HG03108 (cell line): ENCODE data around the gene BMP8A.
"Not testable (repeated sequence)": the region's sequence is repeated elsewhere in the genome, so short reads cannot be mapped to it uniquely, and the experiment has no call there.

Experiments used
- ATAC-seq: cut with Tn5 transposase; IDR thresholded peaks from one replicate; pipeline ENCODE4 v1.9.1; 2021; ENCODE audit warnings: moderate library complexity; ENCODE audit not compliant: unreplicated experiment

Gene BMP8A

DNA sequence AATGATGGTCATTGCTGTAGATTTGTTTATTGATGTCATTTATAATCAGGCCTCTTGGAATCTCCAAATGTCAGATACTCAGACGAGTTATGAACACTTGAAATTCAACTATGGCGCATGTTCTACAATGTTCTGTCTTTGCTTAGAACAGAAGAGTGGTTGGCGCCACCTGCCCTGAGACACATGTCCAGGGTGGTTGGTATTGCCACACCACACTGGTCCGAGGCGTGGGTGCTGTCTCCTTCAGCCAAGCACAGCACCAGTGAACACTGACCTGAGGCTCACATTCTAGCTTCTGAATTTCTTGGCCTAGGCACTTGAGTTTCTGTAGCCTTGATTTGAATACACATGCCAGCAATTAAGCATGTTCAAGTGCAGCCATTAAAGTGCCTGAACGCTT is 10.1 kb upstream of the BMP8A start:
- ATAC-seq: no peak

DNA sequence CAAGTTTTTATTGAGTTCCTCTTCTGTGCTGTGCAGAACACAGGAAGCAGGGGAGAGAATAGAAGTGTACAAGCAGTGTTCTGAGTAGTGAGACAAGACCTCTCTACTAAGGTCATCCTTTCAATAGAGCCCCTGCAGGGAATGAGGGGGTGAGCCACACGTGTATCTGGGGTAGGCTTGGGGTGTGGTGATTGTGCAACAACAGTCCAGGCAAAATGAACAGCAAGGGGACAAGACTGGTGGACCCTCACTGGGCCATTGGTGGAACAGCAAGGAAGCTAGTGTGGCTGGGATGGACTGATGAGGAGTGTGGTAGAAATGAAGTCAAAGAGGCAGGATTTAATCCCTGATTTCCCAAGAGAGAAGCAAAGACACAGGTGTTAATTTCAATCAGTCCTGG is 8.2 kb upstream of the BMP8A start:
- ATAC-seq: no peak

DNA sequence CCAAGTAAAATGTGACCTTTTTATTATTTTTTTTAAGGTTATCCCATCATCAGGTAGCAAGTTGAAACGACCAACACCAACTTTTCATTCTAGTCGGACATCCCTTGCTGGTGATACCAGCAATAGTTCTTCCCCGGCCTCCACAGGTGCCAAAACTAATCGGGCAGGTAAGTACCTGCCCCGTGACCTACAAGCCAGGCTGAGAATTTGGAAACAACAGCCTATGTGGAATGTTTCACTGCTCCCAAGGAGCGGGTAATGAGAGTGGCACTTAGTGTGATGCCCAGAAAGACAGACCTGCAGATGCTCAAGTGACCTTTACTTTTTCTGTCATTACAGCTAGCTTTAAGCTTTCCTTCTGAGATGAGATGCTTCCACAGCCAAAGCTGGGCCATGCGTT is 6.9 kb upstream of the BMP8A start:
- no peak for ATAC-seq

DNA sequence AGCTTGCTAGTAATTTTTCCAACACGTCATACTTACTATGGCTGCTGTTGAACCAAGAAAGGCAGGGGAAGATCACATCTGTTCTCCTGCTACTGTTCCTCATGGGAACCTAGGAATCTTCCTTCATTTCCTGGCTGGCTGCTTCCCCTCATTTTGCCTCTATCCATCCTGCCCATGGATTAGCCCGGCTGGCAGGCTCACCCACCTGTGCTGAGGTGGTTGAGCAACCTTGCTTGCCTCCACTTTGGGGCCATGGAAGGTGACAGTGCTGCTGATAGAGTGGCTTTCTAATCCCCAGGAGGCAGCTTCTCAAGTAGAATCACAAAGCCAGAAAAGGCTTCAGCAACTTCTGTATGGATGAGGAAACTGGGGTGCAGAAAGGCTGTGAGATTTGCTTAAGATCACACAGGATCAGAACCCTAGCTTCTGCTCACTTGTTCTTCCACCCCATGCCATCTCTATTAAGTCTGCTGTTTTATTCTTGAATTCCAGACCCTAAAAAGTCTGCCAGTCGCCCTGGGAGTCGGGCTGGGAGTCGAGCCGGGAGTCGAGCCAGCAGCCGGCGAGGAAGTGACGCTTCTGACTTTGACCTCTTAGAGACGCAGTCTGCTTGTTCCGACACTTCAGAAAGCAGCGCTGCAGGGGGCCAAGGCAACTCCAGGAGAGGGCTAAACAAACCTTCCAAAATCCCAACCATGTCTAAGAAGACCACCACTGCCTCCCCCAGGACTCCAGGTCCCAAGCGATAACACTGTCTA is 6.2 kb upstream of the BMP8A start:
- ATAC-seq: no peak

DNA sequence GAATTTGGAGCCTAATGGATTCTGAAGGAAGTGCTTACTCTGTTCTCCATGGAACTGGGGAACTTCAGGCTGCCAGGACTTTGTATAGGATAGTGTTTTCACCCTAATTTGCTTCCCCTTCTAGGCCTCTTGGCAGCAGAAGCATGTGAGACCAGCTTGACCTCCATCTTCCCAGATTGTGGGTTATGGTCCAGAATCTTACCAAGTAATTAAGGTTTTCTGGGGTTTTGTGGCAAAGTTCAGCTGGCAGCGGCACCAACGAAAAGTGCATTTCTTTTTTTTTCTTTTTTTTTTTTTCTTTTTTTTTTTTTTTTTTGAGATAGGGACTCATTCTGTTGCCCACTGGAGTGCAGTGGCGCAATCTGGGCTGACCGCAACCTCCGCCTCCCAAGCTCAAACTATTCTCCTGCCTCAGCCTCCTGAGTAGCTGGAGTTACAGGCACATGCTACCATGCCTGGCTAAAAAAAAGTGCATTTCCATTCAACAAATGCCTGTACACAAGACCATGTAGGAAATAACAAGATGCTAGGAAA is 3.4 kb upstream of the BMP8A start:
- ATAC-seq: no peak

DNA sequence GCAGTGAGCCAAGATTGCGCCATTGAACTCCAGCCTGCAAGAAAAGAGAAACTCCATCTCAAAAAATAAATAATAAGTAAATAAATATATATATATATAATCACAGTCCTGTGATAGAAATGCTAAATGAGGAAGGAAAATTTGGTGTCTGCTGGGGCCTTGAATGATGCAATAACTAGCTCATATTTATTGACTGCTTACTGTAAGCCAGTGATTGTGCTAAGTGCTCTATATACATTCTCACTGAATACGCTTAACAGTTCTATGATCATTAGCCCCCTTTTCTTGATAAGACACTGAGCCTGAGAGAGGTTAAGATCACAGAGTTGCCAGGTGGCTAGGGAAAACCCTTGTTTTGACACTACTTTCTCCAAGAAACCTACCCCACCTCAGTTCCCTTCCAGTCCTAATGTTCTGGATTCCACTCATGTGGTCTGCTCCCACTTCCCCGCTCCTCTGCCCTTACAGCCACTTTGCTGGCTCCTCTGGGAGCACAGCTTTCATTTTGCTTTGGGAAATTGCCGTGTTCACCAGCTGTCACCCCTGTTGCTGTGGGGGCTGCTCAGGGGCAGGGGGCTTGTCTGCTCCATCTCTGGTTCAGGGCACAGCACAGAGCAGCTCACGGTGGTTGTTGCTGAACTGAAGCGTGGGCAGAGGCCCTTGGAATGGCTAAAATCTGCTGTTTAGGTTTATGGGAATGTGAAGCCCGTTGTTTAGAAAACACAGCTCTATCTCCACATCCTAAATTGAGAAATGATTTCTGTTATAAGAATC is 2.5 kb upstream of the BMP8A start:
- no peak for ATAC-seq

DNA sequence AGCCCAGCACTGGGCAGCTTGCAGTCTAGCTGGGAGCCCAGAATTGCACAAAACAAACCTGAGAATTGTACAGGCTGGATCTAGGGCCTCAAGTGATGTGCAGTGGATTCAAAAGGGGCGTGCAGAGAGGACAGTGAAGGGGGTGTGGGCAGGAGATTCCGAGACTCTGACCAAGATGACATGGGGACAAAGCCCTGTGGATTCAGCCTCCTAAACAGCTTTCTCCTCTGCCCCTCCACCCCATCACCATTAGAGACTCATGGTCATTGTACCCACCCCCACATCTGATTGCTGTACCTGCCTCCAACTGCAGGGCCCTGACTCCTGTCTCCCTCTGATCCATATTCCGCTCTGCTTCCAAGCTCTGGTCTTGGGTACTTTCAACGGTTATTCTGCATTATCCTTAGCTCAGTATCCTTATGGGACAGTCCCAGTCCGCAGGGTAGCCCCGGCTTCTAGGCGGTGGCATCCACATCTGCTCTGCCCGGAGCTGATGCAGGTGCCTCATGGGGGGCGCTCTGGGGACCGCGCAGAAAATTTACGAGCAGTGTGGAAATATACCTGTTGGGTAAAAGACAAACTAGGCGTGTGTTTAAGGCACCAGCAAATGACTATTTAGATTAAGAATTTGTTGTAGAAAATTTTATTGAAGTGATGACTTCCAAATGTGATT is 1.7 kb upstream of the BMP8A start:
- no peak for ATAC-seq

DNA sequence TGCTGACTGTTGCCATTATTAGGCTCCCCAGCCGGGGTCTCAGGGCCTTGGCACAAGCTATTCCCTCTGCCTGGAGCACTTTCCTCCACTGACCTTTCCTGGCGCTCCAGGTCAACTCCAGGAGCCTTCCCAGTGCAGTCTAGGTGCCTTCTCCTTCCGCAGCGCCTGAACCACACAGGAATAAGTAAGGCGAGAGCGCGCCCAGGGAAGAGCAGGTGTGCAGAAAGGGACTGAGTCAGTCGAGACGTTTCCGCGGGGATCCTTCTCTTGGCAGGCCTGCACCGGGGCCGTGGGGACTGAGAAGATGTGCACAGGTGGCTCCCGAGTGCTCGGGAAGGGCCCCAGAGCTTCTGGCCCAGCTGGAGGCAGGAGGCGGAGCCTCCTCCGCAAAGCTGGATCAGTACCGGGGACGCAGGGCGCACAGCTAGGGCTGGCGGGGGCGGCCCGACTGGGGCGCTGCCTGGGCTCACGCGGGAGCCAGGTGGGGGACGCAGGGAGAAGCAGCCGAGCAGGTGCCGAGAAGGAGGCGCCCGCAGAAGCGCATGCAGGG is 765 bp upstream of the BMP8A start:
- no peak for ATAC-seq

DNA sequence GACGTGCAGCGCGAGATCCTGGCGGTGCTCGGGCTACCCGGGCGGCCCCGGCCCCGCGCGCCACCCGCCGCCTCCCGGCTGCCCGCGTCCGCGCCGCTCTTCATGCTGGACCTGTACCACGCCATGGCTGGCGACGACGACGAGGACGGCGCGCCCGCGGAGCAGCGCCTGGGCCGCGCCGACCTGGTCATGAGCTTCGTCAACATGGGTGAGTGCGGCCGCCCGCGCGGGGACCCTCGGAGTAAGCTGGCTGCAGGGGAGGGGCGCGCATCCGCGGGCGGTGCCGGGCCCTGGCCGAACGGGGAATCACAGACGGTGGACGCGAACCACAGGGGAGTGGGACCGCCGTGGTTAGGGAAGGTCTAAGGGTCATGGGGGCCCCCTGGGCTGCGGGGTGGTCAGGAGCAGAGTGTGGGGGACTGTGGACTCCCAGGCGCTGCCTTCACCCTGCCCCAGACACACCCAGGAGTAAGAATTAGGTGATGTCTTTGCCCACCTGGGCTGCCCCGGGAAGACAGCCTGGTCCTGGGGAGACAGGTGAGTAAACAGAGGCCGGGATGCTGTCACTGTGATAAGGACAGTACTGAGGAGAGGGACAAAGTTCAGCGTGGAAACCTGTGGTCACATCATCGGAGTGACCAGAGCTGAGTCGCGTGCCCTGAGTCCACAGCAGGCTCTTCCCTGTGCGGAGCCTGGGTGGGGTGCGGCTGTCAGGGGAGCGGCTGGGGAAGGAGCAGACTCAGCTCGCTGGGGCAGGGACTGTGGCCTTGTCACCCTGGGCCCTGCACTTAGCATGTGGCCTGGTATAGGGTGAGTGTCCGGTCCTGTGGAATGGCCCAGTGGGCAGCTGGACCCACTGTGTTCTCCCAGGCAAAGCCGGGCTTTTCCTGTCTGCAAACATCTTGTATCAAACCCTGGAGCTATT is 944 bp downstream of the BMP8A start:
- ATAC-seq: not testable (repeated sequence)

DNA sequence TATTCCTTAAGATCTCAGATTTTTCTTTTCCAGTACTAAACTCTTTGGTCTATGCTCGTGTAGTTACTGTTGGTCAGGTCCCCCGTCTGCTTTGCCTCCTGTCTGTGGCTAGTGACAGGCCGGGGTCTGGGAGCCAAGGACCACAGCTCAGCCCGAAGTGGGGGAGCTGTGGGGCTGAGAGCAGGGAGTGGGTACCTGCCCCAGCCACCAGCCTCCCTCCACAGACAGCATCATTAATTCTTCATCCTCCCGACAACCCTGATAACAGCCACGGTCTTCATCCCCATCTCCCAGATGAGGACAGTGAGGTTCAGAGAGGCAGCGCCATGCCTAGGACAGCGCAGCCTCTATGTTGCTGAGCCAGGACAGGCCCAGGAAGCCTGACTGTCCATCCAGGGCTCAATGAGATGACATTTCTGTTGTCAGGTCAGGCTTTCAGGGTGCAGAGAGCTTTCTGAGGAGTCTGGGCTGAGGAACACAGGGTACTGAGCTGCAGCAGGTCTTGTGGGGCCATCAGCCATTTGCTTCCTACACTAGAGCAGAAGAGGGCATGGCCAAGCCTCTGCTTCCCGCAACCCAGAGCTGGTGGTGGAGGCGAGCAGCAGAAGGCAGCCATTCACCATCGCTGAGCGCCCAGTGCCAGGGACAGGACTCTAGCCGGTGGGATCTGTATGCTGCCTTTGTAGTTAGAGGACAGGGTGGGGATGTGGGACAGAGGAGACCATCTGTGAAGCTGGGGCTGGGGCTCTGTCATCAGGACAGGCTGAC is 1.8 kb downstream of the BMP8A start:
- not testable (repeated sequence) for ATAC-seq

DNA sequence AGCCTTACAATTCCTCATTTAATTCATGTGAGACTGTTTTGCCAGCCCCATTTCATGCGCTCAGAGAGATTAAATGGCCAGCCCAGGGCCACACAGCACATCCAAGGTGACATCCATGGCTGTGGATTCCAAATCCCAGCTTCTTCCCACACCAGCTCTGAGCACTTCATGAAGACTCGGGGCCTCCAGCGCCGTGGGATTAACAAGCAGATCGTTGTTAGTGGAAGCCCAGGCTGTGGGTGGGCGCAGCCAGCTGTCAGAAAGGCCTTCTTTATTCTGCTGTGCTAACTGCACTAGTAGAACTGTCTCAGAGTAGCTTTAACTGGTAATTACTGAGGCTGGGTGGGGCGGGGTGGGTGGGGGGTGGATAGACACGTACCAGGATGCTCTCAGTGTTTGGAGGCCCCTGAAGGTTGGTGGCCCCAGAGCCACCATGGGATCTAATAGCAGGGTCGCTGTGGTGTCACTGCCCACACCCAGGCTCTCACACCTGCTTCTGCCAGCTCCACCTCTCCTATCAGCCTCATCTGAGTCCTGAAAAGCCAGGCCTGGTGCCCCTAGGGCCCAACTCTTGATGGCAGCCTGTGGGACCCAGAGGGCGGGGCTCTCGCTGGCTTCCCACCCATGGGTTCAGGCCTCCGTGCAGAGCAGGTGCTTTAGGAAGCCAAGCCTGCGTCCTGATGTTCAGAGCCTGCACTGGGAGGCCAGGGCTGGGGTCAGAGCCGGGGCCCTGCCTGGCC is 3.4 kb downstream of the BMP8A start:
- ATAC-seq: no peak

DNA sequence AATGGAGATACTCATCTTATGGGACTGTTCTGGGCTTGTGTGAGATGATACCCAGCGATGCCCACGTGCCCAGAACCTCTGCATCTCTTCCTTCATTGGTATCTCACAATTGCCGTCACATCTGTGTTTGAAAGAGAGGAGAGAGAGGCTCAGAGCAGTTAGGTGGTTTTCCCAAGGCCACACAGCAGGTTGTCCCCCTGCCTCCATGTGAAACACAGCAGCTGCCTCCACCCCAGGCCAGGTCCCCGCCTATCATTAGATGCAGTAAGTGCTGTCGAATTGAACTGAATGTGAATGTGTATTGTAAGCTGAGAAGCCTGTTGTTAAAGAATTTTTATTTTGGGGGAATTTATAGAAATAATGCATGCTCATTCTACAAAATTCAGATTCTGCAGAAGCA is 5.1 kb downstream of the BMP8A start:
- not testable (repeated sequence) for ATAC-seq

DNA sequence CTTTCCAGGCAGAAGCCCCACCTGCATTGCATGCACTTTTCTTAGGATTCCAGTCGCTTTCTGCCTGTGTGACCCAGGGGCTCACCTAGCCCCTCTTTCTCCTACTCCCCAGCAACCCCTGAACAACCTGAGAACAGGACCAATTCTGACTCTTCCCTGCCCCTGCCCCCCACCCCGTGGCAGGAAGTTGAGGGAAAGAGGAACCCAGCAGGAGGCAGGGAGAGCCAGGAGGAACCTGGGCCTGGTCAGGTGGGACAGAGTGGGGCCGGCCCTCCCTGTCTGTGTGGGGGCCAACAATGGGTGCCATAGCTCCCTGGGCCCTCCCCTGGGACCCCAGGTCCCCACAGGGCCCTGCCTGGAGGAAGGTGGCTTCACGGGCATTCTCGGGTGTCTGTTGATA is 6.1 kb downstream of the BMP8A start:
- ATAC-seq: no peak

DNA sequence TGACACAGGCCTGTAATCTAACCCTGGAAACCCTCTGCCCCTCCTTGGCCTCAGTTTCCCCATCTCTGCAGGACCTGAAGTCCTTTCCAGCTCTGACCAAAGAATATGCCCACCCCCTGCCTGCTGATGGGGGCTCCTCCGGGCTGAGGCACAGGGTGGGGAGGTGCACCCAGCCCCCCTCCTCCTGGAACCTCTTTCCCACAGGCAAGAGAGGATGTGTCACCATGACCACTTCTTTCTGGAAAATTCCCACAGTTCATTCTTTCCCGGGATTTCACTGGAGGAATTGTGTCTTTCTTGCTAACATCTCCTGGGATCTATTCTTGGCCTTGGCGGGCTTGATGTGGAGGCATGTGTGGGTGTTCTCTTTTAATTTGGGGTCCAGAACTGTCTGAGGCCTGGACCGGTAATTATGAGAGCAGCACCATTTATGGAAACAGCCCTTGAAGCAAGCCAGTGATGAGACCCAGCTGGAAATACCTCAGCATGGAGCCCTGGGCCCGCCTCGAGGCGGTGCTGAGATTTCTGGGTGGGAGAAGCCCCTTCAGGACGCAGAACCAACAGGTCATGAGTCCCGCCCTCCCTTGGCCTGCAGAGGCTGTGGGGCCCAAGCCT is 6.8 kb downstream of the BMP8A start:
- ATAC-seq: not testable (repeated sequence)

DNA sequence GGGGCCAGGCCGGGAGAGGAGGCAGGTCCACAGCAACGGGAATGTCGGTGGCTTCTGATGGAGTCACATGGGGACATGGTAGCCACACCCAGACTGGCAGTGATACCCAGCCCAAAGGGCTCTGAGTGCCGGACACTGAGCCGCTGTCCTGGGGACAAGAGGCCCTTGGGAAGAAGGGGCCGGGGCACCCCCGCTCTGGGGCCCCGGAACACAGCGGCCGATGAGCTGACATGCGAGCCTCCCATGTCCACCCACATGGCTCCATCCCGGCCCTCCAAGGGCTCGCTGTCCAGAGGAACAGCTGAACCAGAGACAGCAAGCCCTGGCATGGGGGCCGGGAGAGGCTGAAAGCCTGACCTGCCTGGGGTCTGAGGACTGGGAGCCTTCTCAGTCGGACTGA is 7.4 kb downstream of the BMP8A start:
- ATAC-seq: not testable (repeated sequence)

DNA sequence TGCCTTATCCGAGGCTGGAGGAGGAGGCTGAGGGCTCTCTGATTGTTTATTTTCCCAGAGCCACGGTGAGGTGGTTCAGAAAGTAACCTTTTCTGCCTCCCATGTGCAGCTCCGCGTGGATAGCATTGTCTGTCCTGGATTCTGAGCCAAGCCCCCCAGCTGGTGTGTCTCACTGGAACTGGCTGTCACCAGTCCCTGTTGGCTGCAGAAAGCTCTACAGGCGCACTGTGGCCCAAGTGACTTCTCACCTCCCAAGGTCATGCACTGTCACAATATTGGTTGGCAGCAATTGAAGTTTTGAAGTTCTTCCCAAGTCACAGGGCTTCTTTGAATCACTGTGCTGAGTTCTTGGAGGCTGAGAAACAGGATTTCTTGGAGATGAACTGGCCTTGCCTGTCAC is 8.2 kb downstream of the BMP8A start:
- ATAC-seq: no peak

DNA sequence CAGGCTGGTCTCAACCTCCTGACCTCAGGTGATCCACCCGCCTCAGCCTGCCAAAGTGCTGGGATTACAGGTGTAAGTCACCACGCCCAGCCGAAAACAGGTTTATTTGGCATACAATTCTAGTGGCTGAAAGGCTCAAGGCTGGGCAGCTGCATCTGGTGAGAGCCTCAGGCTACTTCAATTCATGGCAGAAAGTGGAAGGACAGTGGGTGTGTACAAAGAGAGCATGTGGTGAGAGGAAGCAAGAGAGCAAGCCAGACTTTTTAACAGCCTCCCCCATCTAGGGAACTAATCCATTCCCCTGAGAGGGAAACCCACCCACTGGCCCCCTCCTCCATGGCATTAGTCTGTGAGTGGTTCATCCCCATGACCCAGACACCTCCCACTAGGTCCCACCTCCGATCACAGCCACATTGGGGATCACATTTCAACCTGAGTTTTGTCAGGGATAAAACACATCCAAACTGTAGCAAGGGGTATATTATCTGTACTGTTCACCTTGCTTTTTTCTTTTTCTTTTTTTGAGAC is 9.5 kb downstream of the BMP8A start:
- ATAC-seq: no peak

DNA sequence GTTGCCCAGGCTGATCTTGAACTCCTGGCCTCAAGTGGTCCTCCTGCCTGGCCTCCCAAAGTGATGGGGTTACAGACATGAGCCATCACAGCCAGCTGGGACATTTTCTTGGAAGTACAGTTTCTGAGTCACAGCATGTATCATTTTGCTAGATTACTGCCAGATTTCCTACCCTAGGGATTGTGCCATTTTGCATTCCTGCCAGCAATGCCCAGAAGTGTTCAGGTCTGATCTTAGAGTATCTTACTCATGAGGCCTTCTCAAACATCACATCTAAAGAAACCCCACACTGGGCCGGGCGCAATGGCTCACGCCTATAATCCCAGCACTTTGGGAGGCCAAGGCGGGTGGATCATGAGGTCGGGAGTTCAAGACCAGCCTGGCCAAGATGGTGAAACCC is 10.2 kb downstream of the BMP8A start:
- no peak for ATAC-seq
